Measurements from ENCODE around the gene UBAC2.

UBAC2 gene

DNA sequence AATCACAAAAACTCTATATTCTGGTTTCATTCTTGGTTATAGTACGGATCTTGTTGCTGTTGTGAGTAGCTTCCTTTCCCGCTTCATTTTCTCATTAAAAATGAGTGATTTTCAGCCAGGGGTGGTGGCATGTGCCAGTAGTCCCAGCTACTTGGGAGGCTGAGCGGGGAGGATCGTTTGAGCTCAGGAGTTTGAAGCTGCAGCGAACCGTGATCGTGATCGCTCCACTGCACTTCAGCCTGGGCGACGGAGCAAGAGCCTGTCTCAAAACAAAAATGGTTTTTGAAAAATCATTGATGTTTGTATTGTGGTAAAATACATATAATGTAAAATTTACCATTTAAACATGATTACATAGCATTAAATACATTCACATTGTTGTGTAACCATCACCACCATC is 229.0 kb downstream of the UBAC2 start:
- no peak for DNase-seq (ENCODE audit: low read depth in 3 of 3, low spot score in 1 of 3)

DNA sequence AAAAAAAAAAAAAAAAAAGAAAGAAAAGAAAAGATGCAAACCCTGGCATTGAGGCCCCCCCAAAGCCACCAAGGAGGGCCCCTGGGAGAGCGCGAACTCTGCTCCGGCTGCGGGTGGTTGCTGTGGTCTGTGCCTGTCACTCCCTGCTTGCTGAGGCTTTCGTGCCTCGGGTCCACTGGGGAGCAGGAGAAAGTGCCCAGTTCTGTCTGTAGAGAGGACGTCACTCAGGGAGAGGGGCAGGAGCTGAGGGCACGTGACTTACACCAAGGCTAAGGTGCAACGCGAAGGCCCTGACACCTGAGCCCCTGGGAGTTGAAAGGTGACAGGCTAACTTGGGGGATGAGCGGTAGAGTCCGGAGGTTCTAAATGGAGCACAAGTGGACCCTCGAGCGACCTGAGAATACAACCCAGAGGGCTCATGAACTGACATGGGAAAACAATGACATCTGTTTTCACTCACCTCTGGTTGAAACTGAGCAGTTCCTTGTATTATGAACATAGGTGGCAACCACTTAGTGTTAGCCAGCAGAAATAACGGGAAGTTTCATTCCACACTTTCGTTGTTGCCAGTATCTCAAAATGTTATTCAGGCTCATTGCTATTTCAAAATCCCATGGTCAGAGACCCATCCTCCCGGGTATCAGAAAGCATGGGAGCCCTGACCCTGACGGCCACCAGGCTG is 231.4 kb downstream of the UBAC2 start:
- no peak for DNase-seq (ENCODE audit: low read depth in 3 of 3, low spot score in 1 of 3)

DNA sequence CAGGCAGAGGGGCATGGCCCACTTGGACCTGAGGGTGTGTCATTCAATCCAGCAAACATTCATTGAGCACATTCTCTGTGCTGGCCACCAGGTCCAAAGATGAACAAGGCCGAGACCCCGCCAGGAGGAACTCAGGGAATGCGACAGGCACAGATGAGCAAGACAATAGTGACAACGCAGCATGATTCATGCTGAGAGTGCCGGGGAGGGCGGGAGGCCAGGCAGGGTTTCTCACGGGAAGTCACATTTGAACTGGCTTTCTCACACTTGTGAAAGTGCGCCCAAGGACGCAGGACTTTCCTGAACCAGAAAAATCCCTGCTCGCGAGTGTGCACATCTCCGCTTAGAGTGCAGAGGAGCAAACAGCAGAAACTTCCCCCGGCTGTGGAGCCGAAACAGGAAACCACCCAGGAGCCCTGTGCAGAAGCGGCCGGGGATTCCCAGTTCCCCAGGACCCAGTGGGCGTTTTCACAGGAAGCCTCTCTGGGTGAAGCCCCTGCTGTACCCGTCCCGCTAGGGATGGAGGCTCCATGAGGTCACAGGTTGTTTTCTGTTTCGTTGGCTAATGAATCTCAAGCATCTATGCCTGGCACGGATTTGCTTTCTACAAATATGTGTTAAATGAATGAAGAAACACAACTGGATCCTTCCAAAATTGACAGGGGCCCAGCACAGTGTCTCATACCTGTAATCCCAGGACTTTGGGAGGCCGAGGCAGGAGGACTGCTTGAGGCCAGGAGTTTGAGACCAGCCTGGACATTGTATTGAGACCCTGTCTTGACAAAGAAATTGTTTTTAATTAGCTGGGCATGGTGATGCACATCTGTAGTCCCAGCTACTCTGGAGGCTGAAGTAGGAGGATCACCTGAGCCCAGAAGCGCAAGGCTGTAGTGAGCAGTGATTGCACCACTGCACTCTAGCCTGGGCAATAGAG is 232.2 kb downstream of the UBAC2 start:
- DNase-seq (ENCODE audit: low read depth in 3 of 3, low spot score in 1 of 3) = peak; percentile 47 to 67 (median 66)

DNA sequence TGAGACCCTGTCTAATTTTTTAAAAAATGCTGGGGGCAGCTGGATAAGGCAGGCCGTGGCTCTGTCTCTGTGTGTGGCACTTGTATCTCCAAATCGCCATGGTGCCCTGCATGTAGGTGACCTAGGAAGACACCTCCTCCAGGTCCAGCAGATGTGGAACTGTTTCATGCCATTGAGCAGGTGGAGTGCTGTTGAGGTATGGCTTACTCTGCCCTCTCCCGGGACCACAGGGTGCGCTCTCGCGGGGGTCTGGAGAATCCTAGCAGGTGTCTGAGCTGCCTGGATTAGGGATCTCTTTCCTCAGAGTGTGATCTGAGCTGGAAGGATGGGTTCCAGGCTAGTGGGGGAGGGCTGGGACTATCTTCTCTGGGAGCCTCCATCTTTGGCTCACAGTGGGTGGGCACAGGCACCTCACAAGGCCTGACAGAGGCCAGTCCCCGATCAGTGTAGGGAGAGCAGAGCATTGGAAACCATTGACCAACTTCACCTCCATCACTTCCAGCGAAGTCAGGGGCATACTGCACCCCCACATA is 233.0 kb downstream of the UBAC2 start:
- DNase-seq (ENCODE audit: low read depth in 3 of 3, low spot score in 1 of 3) = no peak

DNA sequence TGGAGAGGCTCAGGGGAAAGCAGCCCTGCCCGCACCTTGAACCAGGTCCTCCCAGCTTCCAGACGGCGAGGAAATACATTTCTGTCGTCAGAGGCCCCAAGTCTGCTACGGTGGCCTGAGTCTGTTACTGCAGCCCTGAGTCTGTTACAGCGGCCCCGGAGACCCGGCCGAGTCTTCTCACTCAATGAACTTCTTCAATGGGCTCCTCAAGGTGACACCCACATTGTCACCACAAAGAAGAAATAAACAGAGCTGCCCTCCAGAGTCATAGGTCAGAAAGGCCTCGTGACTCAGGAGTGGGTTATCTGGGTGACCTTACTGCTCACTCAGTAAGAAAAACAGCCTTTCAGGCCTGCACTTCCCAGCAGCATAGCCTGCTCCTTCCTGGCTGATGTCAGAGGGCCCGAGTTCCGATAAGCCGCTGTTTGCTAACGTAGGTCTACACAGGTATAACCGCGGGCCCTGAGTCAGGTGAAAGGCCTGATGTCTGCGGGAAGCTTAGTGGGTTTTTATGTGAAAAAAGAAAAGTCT is 233.7 kb downstream of the UBAC2 start:
- DNase-seq (ENCODE audit: low read depth in 3 of 3, low spot score in 1 of 3) = peak; percentile 48 to 64 (median 63)

DNA sequence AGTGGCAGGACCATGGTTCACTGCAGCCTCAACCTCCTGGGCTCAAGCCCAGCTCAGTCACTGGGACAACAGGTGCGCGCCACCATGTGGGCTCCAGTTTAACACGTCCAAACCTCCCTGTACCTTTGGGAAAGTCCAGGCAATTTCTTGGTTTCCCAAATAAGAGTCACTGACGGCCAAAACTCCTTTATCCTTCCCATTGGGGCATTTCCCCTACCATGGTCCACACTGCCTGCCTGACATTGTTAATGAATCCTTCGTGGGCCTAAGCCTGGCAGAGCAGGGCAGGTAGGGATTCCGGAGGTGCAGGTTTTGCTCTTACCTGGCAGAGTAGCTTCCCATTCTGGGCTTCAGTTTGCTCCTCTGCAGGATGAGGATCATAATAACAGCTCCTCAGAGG is 234.5 kb downstream of the UBAC2 start:
- DNase-seq (ENCODE audit: low read depth in 3 of 3, low spot score in 1 of 3) = no peak

DNA sequence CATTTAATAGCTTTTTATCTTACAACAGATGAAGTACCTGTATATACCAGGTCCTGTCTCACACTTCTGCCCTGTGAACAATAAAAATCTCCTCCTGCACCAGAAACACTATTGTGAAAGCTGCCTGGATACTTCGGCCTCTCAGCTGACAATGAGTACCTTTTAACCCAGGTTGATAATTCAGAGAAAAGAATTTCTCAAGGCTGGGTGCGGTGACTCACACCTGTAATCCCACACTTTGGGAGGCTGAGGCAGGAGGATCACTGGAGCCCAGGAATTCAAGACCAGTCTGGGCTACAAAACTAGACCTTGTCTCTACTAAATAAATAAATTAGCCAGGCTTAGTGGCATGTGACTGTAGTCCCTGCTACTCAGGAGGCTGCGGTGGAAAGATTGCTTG is 235.3 kb downstream of the UBAC2 start:
- no peak for DNase-seq (ENCODE audit: low read depth in 3 of 3, low spot score in 1 of 3)

Measured in stimulated activated CD4-positive, alpha-beta T cell treated with anti-CD3 and anti-CD28 coated beads, TNF-alpha, amount 100 ng/mL, for 1 hour (primary cell).